ENCODE data around the gene CALML3. TPM values are rescaled to one million over a fixed set of nuclear protein-coding genes. Genes with fewer than 3 reads are reported as not detected.

The CALML3 gene
- polyA plus RNA-seq, 4 donors, result 0.07 to 0.27 (median 0.22) TPM; not detected in 1

DNA sequence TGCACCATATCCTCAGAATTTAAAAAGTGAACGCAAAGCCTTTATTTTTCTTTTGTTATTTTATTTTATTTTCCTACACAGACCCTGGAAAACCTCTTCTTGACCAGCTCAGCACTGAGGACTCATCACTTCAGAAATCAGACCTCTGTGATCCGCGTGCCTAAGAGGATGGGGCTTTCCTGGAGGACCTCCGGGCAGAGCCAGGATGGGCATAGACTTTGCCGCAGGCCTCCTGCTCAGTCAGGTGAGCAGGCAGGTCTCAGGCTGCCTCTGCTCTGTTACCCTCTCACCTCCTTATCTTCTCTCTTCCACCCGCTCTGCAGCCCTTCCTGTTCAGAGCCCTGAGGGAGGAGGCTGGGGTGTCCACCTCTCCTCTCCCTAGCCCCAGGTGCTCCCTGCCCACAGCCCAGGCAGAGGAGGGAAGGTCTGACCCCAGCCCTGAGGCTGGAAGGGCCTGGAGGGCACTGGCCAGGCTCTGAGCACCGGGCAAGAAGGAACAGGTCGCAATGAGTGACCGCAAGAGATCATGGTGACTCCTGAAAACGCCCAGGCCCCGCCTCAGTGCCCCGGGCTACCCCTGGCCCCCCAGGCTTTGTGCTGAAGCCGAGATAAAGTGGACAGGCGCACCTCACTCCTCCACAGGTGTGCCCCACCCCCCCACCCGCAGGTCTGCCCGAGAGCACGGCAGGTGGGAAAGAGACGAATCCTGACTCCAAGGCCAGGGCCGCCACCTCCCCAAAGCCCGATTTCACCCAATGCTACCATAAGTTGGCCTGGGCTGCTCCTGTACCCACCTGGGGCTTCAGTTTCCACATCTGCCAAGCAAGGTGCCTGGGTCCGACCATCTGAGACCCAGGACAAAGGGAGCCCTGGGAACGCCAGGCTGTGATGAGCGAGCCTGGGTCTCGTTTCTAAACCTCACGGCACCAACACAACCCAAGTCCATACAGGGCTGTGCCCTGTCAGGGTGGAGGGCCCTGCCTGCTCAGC lies 28.2 kb upstream of the CALML3 start:
- H3K4me1 ChIP-seq (ENCODE audit: control insufficient read depth in 3 of 3, insufficient read depth in 2 of 3, low read depth in 1 of 3, low read length in 2 of 3), result peaks cover 0 to 15% (median 0%) of the 10 kb centered on the region in 3 donors
- H3K27me3 ChIP-seq (ENCODE audit: control insufficient read depth in 3 of 3, insufficient read depth in 3 of 3, low read length in 3 of 3), result no peaks in the 10 kb centered on the region
- FAIRE-seq (no peak), DNase-seq (no peak)
- no peaks in the 10 kb centered on the region for H3K36me3 ChIP-seq (ENCODE audit: control insufficient read depth in 3 of 3, insufficient read depth in 2 of 3, low read depth in 1 of 3, low read length in 3 of 3)
- WGBS, 3 donors, result 74 to 85% (median 79%) methylated on average over 21 to 25 of the region's 25 CpGs
- no peak overlapping the region for H3K27ac ChIP-seq (ENCODE audit: low read depth in 1 of 3, low read length in 2 of 3)
- no peak overlapping the region for H3K4me3 ChIP-seq (ENCODE audit: low read depth in 1 of 3, low read length in 3 of 3)
- H3K9me3 ChIP-seq (ENCODE audit: control insufficient read depth in 2 of 2, insufficient read depth in 1 of 2, low read depth in 1 of 2, low read length in 1 of 2), result peaks cover 0 to 12% of the 10 kb centered on the region in 2 donors

- 91 to 96% (median 92%) methylated on average over 6 of the region's 6 CpGs for WGBS, 3 donors
- peaks cover 0 to 16% (median 0%) of the 10 kb centered on the region in 3 donors for H3K4me1 ChIP-seq (ENCODE audit: control insufficient read depth in 3 of 3, insufficient read depth in 2 of 3, low read depth in 1 of 3, low read length in 2 of 3)
- no peaks in the 10 kb centered on the region for H3K36me3 ChIP-seq (ENCODE audit: control insufficient read depth in 3 of 3, insufficient read depth in 2 of 3, low read depth in 1 of 3, low read length in 3 of 3)
- peaks cover 0 to 5% of the 10 kb centered on the region in 2 donors for H3K9me3 ChIP-seq (ENCODE audit: control insufficient read depth in 2 of 2, insufficient read depth in 1 of 2, low read depth in 1 of 2, low read length in 1 of 2)
- no peak for FAIRE-seq
- no peak for DNase-seq
- no peak overlapping the region for H3K27ac ChIP-seq (ENCODE audit: low read depth in 1 of 3, low read length in 2 of 3)
- no peaks in the 10 kb centered on the region for H3K27me3 ChIP-seq (ENCODE audit: control insufficient read depth in 3 of 3, insufficient read depth in 3 of 3, low read length in 3 of 3)
- H3K4me3 ChIP-seq (ENCODE audit: low read depth in 1 of 3, low read length in 3 of 3), result no peak overlapping the region
Measured at GRCh38 chr10:5497289-5497688, 27.5 kb upstream of the CALML3 start.

GRCh38 chr10:5497948-5498730 lies 26.6 kb upstream of the CALML3 start:
- 90 to 94% (median 90%) methylated on average over 19 of the region's 19 CpGs for WGBS, 3 donors
- DNase-seq (no peak), FAIRE-seq (no peak)
- Histone ChIP-seq H3K9me3 (ENCODE audit: control insufficient read depth in 2 of 2, insufficient read depth in 1 of 2, low read depth in 1 of 2, low read length in 1 of 2) (no peaks in the 10 kb centered on the region), H3K27ac (ENCODE audit: low read depth in 1 of 3, low read length in 2 of 3) (no peak overlapping the region), H3K4me1 (ENCODE audit: control insufficient read depth in 3 of 3, insufficient read depth in 2 of 3, low read depth in 1 of 3, low read length in 2 of 3) (peaks cover 0 to 25% (median 0%) of the 10 kb centered on the region in 3 donors), H3K4me3 (ENCODE audit: low read depth in 1 of 3, low read length in 3 of 3) (no peak overlapping the region), H3K27me3 (ENCODE audit: control insufficient read depth in 3 of 3, insufficient read depth in 3 of 3, low read length in 3 of 3) (no peaks in the 10 kb centered on the region), H3K36me3 (ENCODE audit: control insufficient read depth in 3 of 3, insufficient read depth in 2 of 3, low read depth in 1 of 3, low read length in 3 of 3) (no peaks in the 10 kb centered on the region)

GRCh38 chr10:5498791-5499492 lies 25.8 kb upstream of the CALML3 start:
- Histone ChIP-seq H3K4me3 (ENCODE audit: low read depth in 1 of 3, low read length in 3 of 3) (no peak overlapping the region), H3K27ac (ENCODE audit: low read depth in 1 of 3, low read length in 2 of 3) (no peak overlapping the region), H3K4me1 (ENCODE audit: control insufficient read depth in 3 of 3, insufficient read depth in 2 of 3, low read depth in 1 of 3, low read length in 2 of 3) (peaks cover 0 to 28% (median 3%) of the 10 kb centered on the region in 3 donors), H3K9me3 (ENCODE audit: control insufficient read depth in 2 of 2, insufficient read depth in 1 of 2, low read depth in 1 of 2, low read length in 1 of 2) (no peaks in the 10 kb centered on the region), H3K36me3 (ENCODE audit: control insufficient read depth in 3 of 3, insufficient read depth in 2 of 3, low read depth in 1 of 3, low read length in 3 of 3) (no peaks in the 10 kb centered on the region), H3K27me3 (ENCODE audit: control insufficient read depth in 3 of 3, insufficient read depth in 3 of 3, low read length in 3 of 3) (no peaks in the 10 kb centered on the region)
- WGBS, 3 donors, result 91 to 94% (median 94%) methylated on average over 50 to 61 of the region's 61 CpGs
- DNase-seq, result no peak
- no peak for FAIRE-seq

GRCh38 chr10:5499493-5500140 lies 25.1 kb upstream of the CALML3 start, which contains the start of gene CALML5:
TSS of gene CALML5 (minus strand) at chr10:5499570. CDS start at chr10:5499438, 132 bp downstream.
- no peak within 1 kb of the TSS for H3K27ac ChIP-seq (ENCODE audit: low read depth in 1 of 3, low read length in 2 of 3)
- no peaks in the 10 kb centered on the region for H3K27me3 ChIP-seq (ENCODE audit: control insufficient read depth in 3 of 3, insufficient read depth in 3 of 3, low read length in 3 of 3)
- peaks cover 0 to 35% (median 6%) of the 10 kb centered on the region in 3 donors for H3K4me1 ChIP-seq (ENCODE audit: control insufficient read depth in 3 of 3, insufficient read depth in 2 of 3, low read depth in 1 of 3, low read length in 2 of 3)
- no peaks in the 10 kb centered on the region for H3K9me3 ChIP-seq (ENCODE audit: control insufficient read depth in 2 of 2, insufficient read depth in 1 of 2, low read depth in 1 of 2, low read length in 1 of 2)
- 80 to 90% (median 89%) methylated on average over 10 of the region's 10 CpGs for WGBS, 3 donors
- DNase-seq (no peak), FAIRE-seq (no peak)
- no peak within 1 kb of the TSS for H3K4me3 ChIP-seq (ENCODE audit: low read depth in 1 of 3, low read length in 3 of 3)
- H3K36me3 ChIP-seq (ENCODE audit: control insufficient read depth in 3 of 3, insufficient read depth in 2 of 3, low read depth in 1 of 3, low read length in 3 of 3), result no peaks in the 10 kb centered on the region

DNA sequence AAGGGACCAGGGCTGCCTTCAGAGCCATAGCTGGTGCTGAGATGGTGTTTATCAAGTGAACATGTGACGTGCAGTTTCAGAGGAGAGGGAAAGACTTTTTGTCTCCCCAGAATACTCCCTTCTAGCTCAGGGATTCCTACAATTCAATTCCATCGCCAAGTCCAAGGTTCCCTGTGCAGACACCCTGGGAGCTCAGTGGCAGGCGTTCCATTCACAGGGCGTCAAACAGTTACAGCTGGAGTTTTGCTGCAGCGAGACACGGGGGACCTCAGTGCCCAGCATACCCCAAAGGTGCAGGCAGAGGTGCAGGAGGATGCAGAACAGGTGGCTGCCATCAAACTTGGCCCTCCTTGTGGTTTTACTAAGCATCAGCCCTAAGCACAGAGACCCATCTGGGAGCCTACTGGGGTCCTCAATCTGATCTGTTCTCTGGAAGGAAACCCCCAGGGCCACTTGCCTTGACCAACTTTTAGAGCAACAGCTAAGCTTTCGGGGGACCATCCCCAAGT lies 24.5 kb upstream of the CALML3 start:
- Histone ChIP-seq H3K36me3 (ENCODE audit: control insufficient read depth in 3 of 3, insufficient read depth in 2 of 3, low read depth in 1 of 3, low read length in 3 of 3) (no peaks in the 10 kb centered on the region), H3K27ac (ENCODE audit: low read depth in 1 of 3, low read length in 2 of 3) (no peak overlapping the region), H3K9me3 (ENCODE audit: control insufficient read depth in 2 of 2, insufficient read depth in 1 of 2, low read depth in 1 of 2, low read length in 1 of 2) (no peaks in the 10 kb centered on the region), H3K4me1 (ENCODE audit: control insufficient read depth in 3 of 3, insufficient read depth in 2 of 3, low read depth in 1 of 3, low read length in 2 of 3) (peaks cover 0 to 35% (median 6%) of the 10 kb centered on the region in 3 donors), H3K4me3 (ENCODE audit: low read depth in 1 of 3, low read length in 3 of 3) (no peak overlapping the region), H3K27me3 (ENCODE audit: control insufficient read depth in 3 of 3, insufficient read depth in 3 of 3, low read length in 3 of 3) (no peaks in the 10 kb centered on the region)
- FAIRE-seq, result no peak
- 42 to 76% (median 54%) methylated on average over 7 of the region's 7 CpGs for WGBS, 3 donors
- DNase-seq, result peak in 1 of 2 donors; percentile 46

- Histone ChIP-seq H3K4me1 (ENCODE audit: control insufficient read depth in 3 of 3, insufficient read depth in 2 of 3, low read depth in 1 of 3, low read length in 2 of 3) (peaks cover 0 to 35% (median 6%) of the 10 kb centered on the region in 3 donors), H3K27me3 (ENCODE audit: control insufficient read depth in 3 of 3, insufficient read depth in 3 of 3, low read length in 3 of 3) (no peaks in the 10 kb centered on the region), H3K36me3 (ENCODE audit: control insufficient read depth in 3 of 3, insufficient read depth in 2 of 3, low read depth in 1 of 3, low read length in 3 of 3) (no peaks in the 10 kb centered on the region), H3K9me3 (ENCODE audit: control insufficient read depth in 2 of 2, insufficient read depth in 1 of 2, low read depth in 1 of 2, low read length in 1 of 2) (no peaks in the 10 kb centered on the region), H3K27ac (ENCODE audit: low read depth in 1 of 3, low read length in 2 of 3) (no peak overlapping the region), H3K4me3 (ENCODE audit: low read depth in 1 of 3, low read length in 3 of 3) (no peak overlapping the region)
- DNase-seq, result no peak
- no peak for FAIRE-seq
- 46 to 74% (median 49%) methylated on average over 5 of the region's 5 CpGs for WGBS, 3 donors
Measured at GRCh38 chr10:5500910-5501309, 23.9 kb upstream of the CALML3 start.
